HS-27A (cell line): ENCODE results near the gene SERPINI1.

Experiments used
- DNase-seq: peaks from one replicate; pipeline ENCODE4 v3.0.0-alpha.2; 2012; ENCODE audit warnings: low read depth, missing footprints

SERPINI1 gene

GRCh38 chr3:167734498-167735232, 856 bp upstream of the SERPINI1 start, which contains the start of gene PDCD10:
Gene PDCD10, minus strand, starts transcription at chr3:167734892. Its CDS starts 14,735 bp downstream, at chr3:167720157.
- peak; percentile 94 for DNase-seq

DNA sequence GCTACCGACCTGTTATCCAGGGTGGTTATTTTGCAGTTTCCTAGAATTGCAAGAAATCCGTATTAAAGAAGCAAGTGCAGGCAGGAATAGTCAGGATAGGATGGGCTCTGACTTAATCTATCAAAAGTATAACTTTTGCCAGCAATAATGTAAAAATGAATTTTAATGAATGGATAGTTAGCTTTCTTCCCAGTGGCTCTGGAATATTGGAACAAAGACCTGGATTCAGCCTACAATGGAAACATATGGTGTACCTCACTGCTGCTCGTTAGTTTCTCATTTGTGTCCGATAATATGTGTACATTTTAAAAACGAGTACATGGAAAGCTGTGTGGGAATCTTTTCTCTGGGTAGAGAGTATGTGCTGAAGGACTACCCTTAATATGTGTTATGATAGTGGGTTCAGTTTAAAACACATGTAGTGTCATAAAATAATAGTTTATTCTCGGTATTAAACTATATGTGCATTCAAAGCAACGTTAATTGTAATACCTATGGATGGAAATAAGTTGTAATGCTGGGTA, 805 bp downstream of the SERPINI1 start:
- no peak for DNase-seq

- no peak for DNase-seq
Observed at GRCh38 chr3:167736997-167737396, 1.5 kb downstream of the SERPINI1 start.

- no peak for DNase-seq
Observed at GRCh38 chr3:167738037-167738436, 2.5 kb downstream of the SERPINI1 start.

- DNase-seq = no peak
Observed at GRCh38 chr3:167739190-167739810, 3.8 kb downstream of the SERPINI1 start.

- no peak for DNase-seq
Observed at GRCh38 chr3:167740961-167741587, 5.6 kb downstream of the SERPINI1 start.

GRCh38 chr3:167742338-167742737, 6.8 kb downstream of the SERPINI1 start:
- DNase-seq = no peak

GRCh38 chr3:167743799-167744198, 8.3 kb downstream of the SERPINI1 start:
- DNase-seq = no peak

GRCh38 chr3:167749209-167749608, 13.7 kb downstream of the SERPINI1 start:
- no peak for DNase-seq

GRCh38 chr3:167749728-167750127, 14.2 kb downstream of the SERPINI1 start:
- no peak for DNase-seq

DNA sequence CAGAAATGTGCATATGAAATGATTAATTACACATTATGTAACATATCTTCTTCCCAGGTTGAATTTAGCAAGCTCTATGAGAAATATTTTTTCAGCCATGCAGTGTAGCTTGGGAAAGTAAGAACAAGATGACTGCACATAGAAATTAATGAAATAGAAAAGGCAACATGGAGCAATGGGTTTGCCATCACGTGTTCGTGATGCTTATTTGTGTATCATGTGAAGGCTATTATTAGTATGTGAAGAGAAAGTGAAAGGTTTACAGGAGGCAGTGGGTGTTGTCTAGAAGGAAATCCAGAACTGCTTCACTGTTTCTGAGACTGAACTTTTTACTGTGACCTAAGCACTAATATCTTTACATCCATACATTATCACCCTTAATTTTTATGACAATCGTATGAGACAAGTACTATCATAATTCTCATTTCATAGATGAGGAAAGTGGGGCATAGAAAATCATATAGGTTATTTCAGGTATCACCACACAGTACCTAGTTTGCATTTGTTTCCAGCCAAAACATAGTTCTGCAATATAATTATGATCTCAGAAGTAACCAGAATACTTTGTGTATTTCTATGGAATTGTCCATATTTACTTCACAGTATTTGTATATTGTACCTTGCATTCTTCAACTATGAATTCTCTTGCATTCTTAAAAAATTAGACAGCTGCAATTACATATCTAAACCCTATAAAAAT, 14.9 kb downstream of the SERPINI1 start:
- no peak for DNase-seq

DNA sequence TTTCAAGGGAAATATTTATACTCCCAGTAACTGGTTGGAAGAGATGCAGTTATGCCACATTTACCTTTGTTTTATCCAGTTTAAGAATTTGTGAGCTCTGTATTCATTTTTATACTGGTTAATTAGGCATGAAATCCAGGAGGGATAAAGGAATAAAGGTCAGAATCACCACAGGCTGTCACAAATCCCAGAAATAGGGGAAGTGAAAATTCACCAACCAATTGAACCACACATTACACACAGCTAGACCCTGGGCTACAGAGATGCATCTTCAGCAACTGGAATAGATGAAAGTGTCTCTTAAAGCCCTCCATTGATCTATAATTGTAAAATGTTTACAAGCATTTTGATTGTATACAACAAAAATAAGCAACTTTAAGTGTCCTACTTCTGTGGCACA, 18.5 kb downstream of the SERPINI1 start:
- no peak for DNase-seq

GRCh38 chr3:167761302-167761701, 25.8 kb downstream of the SERPINI1 start:
- no peak for DNase-seq

GRCh38 chr3:167762296-167762695, 26.8 kb downstream of the SERPINI1 start:
- DNase-seq = no peak

GRCh38 chr3:167772992-167773391, 37.5 kb downstream of the SERPINI1 start:
- DNase-seq = no peak

- no peak for DNase-seq
Observed at GRCh38 chr3:167773584-167773983, 38.1 kb downstream of the SERPINI1 start.

- no peak for DNase-seq
Observed at GRCh38 chr3:167776066-167776685, 40.7 kb downstream of the SERPINI1 start.

DNA sequence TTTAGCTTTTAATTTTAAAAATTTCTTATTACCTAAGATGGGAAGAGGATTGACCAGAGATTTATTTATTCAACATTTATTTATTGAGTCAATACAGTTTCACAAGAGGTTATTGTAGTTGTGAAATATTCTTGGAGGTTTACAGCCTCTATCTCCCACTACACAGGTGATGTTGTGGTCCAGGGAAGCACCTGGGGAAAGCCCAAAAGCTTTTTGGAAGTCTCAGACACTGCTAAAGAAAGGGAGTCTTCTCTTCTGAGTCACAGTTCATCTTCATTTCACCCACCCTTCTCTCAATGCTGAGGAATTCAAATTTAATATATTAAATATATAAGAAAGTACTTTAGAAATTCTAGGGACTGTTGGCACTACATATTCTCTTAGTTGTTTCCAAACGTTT, 41.8 kb downstream of the SERPINI1 start:
- no peak for DNase-seq

DNA sequence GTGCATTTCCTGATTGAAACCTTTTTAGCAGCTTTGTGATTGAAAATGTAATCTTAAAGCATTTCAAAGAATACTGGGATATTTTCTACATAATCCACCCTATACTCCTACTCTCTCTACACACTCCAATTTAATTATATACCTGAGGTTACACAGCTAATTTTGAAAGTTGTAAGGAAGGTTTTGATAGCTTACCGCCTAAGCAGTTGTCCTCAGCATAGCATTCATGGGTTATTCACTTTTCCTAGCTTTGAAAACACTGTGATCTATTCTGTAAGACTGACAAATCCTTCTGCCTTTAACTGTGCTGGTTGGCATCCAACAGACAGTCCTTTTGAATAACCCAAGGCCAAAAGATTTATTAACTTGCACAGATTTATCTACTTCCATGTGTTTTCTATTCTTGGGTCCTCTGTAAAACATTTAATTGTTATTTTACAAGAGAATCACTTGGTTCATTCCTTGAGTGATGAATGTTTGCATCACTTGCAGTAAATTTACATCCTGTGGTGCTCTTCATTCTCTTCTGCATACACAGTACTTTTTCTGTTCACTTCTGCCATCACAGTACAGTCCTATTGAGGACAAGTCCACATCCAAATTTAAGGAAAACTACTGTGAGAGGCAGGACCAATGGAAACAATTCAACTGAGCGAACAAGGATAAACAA, 44.8 kb downstream of the SERPINI1 start:
- DNase-seq = no peak

GRCh38 chr3:167783781-167784180, 48.3 kb downstream of the SERPINI1 start:
- DNase-seq = no peak

DNA sequence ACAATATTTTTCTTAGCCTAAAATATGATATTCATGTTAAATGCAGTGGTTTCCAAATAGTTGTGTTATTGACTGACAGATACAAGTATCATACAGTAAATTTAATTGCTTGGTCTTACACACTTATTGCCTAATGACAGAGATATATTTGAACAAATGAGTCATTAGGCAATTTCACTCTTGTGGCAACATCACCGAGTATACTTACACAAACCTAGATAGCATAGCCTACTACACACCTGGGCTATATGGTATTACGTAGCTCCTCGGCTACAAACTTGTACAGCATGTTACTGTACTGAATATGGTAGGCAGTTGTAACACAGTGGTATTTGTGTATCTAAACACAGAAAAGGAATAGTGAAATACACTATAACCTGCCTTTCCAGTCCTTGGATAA, 50.3 kb downstream of the SERPINI1 start:
- DNase-seq = no peak
